RCC 7860 (cell line): Measurements from ENCODE around the gene PTPRT.

Experiments
- DNase-seq: peaks from one replicate; pipeline ENCODE4 v3.0.0-alpha.2; 2015; ENCODE audit warnings: low spot score
- FAIRE-seq: peaks from 2 replicates; lab custom pipeline; 2012; peaks lifted over from hg19 to GRCh38; lab: Jason Lieb, UNC

The PTPRT gene

GRCh38 chr20:42179768-42180167 lies 1009.9 kb downstream of the PTPRT start:
- FAIRE-seq (no peak), DNase-seq (no peak)

- no peak for FAIRE-seq
- DNase-seq, result no peak
These were observed 1016.3 kb downstream of the PTPRT start for GRCh38 chr20:42173440-42173839.

GRCh38 chr20:42164121-42164890 lies 1025.4 kb downstream of the PTPRT start:
- FAIRE-seq (no peak), DNase-seq (no peak)

GRCh38 chr20:42161228-42161829 lies 1028.4 kb downstream of the PTPRT start:
- FAIRE-seq, result no peak
- no peak for DNase-seq

GRCh38 chr20:42159808-42160207 lies 1029.9 kb downstream of the PTPRT start:
- DNase-seq (no peak), FAIRE-seq (no peak)

GRCh38 chr20:42158272-42158671 lies 1031.4 kb downstream of the PTPRT start:
- DNase-seq (no peak), FAIRE-seq (no peak)

GRCh38 chr20:42155586-42155985 lies 1034.1 kb downstream of the PTPRT start:
- FAIRE-seq, result no peak
- DNase-seq, result no peak

GRCh38 chr20:42152575-42152974 lies 1037.1 kb downstream of the PTPRT start:
- FAIRE-seq, result no peak
- no peak for DNase-seq

GRCh38 chr20:42150230-42150629 lies 1039.5 kb downstream of the PTPRT start:
- DNase-seq, result no peak
- FAIRE-seq, result no peak

- no peak for DNase-seq
- no peak for FAIRE-seq
These were observed 1051.0 kb downstream of the PTPRT start for GRCh38 chr20:42138729-42139128.

GRCh38 chr20:42134265-42135098 lies 1055.2 kb downstream of the PTPRT start:
- no peak for FAIRE-seq

GRCh38 chr20:42130810-42131596 lies 1058.7 kb downstream of the PTPRT start:
- FAIRE-seq (no peak), DNase-seq (no peak)

More at GRCh38 chr20:42134265-42135098, 1055.2 kb downstream of the PTPRT start:
- no peak for DNase-seq

- no peak for FAIRE-seq
- DNase-seq, result no peak
These were observed 1064.3 kb downstream of the PTPRT start for GRCh38 chr20:42125426-42125825.

- no peak for DNase-seq
- no peak for FAIRE-seq
These were observed 1065.7 kb downstream of the PTPRT start for GRCh38 chr20:42123981-42124473.

- FAIRE-seq, result no peak
These were observed 1071.1 kb downstream of the PTPRT start for GRCh38 chr20:42118409-42119125.

GRCh38 chr20:42118001-42118400 lies 1071.7 kb downstream of the PTPRT start:
- FAIRE-seq, result no peak
- DNase-seq, result no peak

More at GRCh38 chr20:42118409-42119125, 1071.1 kb downstream of the PTPRT start:
- no peak for DNase-seq

GRCh38 chr20:42113236-42113635 lies 1076.5 kb downstream of the PTPRT start:
- DNase-seq (no peak), FAIRE-seq (no peak)

- FAIRE-seq (no peak), DNase-seq (no peak)
These were observed 1077.5 kb downstream of the PTPRT start for GRCh38 chr20:42112161-42112560.

GRCh38 chr20:42111349-42111748 lies 1078.4 kb downstream of the PTPRT start:
- DNase-seq, result no peak

GRCh38 chr20:42110301-42110700 lies 1079.4 kb downstream of the PTPRT start:
- FAIRE-seq (no peak), DNase-seq (no peak)

More at GRCh38 chr20:42111349-42111748, 1078.4 kb downstream of the PTPRT start:
- no peak for FAIRE-seq
